ENCODE measurements around the gene ATP2A1.

ATP2A1 gene

DNA sequence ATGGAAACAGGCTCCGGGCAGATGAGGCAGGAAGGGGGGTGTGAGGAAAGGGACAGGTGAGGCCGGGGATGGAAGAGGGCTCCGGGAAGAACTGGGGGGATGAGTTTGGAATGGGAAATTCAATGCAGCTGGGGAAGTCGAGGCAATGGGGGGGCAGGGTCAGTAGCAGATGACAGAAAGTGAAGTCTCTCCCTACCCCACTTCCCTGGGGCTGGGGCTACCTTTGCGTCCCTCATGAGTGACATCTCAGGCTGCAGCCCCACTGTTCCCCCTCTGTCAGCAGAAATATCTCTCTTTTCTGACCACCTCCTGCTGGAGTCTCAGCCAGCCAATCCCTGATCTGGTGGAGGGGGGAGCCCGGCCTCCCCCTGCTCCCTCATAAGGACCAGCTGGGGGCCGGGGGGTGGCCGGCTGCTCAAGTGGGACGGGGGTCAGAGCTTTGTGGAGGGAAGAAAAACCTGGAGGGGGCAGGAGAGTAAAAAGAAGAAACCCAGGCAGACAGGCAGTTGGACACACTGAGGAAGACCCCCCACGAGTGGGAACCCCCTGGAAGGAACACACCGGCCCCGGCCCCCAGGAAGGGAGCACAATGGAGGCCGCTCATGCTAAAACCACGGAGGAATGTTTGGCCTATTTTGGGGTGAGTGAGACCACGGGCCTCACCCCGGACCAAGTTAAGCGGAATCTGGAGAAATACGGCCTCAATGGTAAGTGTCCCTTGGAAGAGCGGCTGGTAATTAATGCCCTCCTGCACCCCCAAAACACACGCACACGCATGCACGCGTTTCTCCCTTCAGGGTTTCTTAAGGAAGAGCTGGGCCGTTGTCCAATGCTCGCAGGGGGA, at the start of gene ATP2A1:
TSS of gene ATP2A1 (plus strand) at position 406 of the 844 bp plus-strand sequence. CDS start at position 590, 184 bp downstream.
- DNase-seq = no peak

DNA sequence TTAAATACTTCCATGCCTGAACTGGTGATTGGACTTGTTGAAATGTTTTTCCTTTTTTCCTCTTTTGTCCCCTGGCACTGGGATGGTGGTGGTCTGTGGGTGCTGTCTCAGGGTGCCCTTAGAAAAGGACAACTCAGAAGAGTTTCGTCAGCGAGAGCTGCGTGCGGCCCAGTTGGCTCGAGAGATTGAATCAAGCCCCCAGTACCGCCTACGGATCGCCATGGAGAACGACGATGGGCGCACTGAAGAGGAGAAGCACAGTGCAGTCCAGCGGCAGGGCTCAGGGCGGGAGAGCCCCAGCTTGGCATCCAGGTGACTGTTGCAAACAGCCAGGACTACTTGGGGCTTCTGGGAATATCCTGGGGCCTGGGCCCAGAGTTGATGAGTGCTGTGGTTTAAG, 48.5 kb upstream of the ATP2A1 start:
- no peak for DNase-seq

DNA sequence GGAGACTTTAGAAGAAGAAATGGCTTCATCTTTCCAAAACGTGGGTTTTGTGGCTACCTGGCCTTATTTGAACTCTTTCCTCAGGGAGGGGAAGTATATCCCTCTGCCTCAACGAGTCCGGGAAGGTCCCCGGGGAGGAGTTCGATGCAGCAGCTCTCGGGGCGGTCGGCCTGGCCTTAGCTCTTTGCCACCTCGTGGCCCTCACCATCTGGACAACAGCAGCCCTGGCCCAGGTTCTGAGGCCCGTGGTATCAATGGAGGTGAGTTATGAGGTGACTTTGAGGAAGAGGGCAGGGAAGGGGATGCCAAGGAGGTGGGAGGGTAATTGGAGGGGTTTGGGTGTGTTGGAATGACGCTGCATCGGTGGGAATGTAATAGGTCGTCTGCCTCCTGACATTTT, 47.8 kb upstream of the ATP2A1 start:
- no peak for DNase-seq

DNA sequence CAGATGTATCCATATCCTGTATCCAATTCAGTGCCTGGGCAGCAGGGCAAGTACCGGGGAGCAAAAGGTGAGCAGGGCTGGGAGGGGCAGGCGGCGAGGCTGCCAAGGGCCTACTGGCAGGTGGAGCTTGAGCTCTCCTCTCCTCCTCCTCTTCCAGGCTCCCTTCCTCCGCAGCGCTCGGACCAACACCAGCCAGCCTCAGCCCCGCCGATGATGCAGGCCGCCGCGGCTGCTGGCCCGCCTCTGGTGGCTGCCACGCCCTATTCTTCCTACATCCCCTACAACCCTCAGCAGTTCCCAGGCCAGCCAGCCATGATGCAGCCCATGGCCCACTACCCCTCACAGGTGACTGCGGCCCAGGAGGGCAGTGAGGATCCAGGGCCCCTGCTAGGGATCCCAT, 43.9 kb upstream of the ATP2A1 start:
- no peak for DNase-seq

DNA sequence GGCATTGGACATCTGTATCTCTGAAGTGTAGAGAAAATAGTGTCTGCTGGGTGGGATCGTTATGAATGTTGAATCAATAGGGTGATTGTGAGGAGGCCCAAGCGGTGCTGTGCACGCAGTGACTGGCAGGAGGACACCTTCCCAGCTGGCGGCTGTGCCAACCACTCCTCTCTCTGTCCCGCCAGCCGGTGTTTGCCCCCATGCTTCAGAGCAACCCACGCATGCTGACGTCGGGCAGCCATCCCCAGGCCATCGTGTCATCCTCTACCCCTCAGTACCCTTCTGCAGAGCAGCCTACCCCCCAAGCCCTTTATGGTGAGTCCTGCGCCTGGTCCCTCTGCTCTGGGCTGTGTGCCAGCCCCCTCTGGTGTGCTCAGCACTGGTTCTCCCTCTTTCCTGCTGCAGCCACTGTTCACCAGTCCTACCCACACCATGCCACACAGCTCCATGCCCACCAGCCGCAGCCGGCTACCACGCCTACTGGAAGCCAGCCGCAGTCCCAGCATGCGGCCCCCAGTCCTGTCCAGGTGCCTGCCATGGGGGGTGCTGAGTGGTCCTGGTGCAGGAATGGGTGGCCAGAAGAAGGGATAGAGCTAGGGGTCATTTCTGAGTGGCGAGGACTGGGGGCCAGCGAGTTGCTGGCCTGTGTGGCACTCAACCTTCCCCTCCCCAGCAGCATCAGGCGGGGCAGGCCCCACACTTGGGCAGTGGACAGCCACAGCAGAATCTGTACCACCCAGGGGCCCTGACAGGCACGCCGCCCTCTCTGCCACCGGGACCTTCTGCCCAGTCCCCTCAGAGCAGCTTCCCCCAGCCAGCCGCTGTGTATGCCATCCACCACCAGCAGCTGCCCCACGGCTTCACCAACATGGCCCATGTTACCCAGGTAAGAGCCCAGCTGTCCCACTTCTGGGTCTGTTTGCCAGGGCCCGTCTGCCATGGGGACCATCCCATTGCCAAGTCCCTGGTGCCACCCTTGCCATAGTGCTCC, 43.1 kb upstream of the ATP2A1 start:
- no peak for DNase-seq

DNA sequence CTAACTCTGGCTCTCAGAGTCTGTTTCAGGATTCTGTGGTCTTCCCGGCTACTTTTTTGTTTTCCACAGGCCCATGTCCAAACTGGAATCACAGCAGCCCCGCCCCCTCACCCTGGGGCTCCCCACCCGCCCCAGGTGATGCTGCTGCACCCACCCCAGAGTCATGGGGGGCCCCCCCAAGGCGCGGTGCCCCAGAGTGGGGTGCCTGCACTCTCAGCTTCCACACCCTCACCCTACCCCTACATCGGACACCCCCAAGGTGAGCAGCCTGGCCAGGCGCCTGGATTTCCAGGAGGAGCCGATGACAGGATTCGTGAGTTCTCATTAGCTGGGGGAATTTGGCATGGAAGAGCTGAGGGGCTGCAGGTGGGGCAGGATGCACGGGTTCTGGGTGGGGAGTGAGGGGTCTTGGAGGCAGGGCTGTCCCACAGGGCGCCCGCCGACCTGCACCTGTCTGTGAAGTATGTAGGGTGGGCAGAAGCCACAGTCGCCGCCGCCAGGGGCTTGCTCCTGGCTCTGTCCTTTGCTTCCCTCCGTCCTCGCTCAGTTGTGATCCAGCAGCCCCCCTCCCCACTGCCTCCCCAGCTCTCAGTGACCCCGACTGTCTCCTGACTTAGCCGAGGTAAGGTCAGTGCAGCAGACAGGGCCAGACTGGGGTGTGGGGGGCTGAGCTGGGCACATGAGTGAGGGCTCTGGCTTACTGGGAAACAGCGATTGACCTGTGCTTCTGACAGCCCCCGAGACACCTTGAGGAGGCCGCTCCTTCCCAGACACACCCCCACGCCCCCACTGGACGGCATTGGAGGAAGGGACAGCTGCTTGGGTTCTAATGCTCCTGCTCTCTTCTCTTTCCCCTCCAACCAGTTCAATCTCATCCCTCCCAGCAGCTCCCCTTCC, 42.2 kb upstream of the ATP2A1 start:
- no peak for DNase-seq

DNA sequence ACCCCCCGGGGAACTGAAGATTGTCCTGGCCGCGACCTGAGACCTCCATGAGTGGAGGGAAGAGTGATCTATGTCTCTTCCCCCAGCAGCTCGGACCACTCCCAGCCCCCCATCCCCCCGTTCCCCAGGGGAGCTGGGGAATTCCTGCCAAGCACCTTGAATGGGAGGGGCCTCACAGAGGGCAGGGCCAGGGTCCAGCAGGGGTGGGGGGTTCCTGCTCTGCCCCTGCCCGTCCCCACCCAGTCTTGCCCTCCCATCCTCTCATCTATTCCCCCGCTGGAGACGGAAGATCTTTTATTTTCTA, 41.6 kb upstream of the ATP2A1 start:
- DNase-seq = no peak

DNA sequence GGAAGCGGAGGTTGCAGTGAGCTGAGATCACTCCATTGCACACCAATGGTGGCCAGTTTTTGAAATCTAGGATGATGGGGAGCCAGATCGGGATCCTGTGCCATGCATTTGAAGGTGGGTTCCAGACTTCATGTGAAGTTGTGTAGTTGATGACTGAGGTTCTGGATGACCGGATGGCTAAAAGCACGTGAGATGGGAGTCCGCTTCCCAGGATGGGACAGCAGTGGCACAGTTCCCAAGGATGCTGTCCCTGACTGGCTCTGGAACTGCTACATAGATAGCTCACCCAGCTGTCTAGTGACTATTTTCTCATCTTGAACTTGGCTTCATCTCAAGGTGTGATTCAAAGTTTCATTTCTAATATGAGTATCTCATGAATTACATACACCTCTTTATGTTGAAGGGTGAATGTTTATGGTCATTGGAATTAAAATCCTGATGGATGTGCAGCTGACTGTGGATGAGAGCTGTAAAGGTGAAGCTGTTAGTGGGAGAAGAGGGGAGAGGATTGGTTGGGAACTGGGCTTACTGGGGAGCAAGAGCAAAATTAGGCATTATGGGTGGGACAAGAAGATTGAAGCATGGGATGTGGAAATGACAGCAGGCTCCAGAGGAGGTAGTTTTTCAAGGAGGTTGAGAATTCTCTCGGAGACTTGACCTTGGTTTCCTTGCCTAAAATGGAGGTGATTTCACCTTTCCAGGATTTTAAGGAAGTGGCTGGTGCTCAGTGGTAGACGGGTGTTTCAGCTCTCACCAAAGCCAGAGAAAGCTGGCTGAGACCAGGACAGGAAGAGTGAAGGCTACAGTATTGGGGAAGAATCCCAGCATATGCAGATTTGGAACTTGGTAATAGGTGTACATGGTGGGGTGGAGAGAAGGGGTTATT, 40.4 kb upstream of the ATP2A1 start:
- DNase-seq = no peak

DNA sequence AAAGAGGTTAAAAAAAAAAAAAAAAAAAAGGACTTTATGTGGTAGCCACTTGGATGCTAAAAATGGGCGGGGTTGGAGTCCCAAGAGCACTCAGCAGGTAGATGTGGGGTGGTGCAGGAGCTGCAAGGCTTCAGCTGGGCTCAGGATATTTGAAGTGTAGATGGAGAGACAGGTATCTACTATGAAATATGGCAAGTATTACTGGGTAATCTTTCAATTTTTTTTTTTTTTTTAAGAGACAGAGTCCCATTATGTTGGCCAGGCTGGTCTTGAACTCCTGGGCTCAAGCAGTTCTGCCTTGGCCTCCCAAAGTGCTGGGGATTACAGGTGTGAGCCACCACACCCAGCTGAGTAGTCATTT, 39.8 kb upstream of the ATP2A1 start:
- DNase-seq = no peak

DNA sequence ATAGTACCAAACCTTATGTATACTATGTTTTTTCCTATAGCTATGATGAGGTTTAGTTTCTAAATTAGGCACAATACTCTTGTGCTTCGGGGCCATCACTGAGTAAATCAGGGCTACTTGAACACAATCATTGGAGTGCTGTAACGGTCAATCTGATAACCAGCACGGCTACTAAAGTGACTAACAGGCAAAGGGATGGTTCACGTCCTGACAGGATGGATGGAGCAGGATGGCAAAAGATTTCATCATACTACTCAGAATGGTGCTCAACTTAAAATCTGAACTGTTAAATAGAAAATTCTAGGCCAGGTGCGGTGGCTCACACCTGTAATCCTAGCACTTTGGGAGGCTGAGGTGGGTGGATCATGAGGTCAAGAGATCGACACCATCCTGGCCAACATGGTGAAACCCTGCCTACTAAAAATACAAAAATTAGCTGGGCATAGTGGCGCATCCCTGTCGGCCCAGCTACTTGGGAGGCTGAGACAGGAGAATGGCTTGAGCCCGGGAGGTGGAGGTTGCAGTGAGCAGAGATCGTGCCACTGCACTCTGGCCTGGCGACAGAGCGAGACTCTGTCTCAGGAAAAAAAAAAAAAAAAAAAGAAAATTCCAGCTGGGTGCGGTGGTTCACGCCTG, 39.2 kb upstream of the ATP2A1 start:
- DNase-seq = no peak

DNA sequence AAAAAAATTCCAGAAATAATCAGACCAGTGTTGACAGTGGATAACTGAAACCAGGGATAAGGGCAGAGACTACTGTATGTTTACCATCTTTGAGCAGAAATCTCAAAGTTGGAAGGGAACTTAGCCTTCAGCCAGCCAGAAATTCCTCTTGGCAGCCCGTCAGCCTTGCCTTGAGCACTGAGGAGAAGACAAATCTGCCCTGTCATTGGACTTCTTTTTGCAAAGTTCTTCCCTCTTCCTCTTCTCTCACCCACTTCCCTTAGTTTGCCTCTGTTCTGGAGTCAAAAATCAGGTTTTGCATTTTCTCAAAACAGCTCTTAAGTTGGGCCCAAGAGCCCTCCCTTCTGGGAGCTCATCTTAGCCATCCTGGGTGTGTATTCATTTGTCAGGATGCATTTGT, 38.4 kb upstream of the ATP2A1 start:
- no peak for DNase-seq

DNA sequence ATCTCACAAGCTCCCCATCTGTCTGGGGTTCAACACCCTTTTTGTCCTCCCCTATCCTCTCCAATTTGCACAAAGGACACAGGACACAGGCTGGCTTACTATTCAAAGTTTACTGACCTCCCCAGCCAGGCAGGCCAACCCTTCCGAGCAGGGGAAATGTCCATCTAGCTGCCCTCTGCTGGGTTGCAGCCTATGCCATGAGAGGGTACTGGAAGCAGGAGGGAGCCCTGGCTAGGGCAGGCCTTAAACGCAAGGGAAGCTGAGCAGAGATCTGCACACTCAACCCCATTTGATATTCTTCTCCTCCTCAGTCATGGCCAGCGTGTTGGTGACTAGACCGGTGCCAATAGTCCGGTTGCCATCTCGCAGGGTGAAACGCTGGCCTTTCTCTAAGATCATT, 35.6 kb upstream of the ATP2A1 start:
- no peak for DNase-seq

DNA sequence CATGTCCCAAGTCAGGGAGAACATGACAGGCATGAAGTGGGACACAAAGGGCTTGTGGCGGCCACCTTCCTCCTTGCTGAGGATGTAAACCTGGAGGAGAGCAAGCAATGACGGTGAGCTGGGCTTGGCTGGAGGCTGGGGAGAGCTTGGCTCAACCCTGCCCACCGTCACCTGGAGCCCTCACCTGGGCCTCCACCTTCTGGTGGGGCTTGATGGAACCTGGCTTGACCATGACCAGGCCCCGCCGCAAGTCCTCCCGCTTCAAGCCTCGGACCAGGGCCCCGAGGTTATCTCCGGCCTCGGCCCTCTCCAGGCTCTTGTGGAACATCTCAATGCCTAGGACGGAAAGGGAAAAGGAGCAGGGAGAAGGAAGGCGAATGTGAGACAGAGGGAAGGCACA, 34.5 kb upstream of the ATP2A1 start:
- DNase-seq = no peak

DNA sequence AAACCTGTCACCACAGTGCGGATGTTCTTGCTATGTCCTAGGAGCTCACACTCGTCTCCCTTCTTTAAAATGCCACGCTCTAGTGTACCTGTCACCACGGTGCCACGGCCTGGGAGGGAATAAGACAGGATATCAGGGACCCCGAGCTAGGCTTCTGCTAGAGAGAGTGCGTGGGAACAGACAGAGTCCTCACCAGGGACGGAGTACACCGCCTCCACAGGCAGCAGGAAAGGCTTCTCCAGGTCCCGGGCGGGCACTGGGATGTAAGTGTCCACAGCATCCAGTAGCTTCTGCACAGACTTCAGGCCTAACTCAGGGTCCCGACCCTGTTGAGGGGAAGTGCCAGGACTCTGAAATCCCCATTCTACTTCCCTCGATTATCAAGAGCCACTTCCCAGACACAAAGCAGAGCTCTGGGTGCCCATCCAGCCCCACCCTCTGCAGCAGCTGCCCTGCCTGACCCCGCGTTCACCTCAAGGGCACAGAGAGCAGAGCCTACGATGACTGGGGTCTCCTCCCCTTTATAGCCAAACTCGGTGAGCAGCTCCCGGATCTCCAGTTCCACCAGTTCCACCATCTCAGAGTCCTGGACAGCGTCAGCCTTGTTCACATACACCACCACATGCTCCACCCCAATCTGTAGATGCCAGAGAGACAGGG, 33.9 kb upstream of the ATP2A1 start:
- DNase-seq = no peak

DNA sequence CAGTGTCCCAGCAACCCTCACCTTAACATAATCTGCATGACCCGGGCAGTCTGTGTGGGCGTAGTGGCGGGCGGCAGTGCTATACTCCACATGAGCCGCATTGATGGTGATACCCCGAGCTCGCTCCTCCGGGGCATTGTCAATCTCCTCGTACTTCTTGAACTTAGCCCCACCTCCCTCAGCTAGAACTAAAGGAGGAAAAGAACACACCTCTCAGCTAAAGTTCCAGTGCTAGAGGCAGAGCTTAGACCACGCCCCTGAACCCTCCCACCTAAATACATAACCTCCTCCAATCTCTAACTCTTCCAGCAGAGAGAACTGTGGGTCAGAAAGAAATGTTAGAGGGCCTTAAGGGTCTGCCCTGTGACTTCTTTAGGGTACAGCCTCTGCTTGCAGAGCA, 33.0 kb upstream of the ATP2A1 start:
- peak; percentile 61 for DNase-seq

DNA sequence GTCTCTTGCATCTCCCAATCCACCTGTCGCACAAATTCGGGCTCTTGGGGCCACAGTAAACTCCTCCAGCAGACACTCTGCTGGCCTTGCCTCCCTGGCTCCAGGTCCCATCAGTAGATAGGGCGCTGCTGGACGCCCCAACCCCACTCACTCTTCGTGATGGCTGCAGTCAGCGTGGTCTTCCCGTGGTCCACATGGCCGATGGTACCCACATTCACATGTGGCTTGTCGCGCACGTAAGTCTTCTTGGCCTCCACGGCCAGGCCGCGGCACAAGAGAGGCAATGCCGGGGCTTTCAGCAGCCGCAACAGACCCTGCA, 32.6 kb upstream of the ATP2A1 start:
- no peak for DNase-seq

DNA sequence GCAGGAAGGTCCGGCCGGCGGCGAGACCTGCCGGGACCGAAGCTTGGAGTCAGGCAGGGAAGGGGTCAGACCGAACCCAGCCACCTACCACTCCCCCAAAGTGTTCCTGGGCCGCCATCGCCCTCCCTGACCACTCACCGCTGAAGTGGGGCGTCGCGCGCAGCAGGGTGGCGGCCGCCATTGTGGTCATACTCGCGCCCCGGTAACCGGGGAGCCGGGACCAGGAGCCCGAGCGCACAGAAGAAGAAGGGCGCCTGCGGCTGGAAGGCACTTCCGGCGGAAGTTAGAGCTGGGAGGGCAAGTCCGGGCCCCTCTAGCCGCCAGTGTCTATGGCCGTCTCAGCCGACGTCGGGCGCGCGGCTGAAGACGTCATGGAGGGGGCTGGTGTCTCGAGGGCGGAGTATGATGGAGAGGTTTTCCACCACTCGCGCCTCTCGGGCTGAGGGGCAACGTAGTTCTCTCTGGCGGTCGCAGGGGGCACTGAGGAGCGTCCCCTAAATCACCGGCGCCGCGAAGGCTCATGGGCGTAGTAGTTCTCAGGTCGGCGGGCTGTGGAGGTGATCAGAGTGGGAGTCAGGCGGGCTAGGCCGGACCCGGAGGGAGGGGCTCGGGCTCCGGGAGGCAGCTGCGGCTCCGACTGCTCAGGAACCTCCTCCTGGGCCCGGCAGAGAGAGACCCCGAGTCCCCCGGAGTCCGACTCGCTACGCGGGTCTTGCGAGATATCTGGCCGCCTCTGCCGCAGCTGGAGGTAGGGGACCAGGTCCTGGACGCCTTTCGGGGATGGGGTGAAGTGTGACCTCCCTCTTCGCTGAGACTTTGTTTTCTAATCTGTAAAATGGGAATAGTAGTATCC, 32.0 kb upstream of the ATP2A1 start, which contains the start of gene TUFM:
TSS of gene TUFM (minus strand) at position 269 of the 853 bp plus-strand sequence. CDS start at position 190, 79 bp downstream.
- DNase-seq = peak; percentile 98

DNA sequence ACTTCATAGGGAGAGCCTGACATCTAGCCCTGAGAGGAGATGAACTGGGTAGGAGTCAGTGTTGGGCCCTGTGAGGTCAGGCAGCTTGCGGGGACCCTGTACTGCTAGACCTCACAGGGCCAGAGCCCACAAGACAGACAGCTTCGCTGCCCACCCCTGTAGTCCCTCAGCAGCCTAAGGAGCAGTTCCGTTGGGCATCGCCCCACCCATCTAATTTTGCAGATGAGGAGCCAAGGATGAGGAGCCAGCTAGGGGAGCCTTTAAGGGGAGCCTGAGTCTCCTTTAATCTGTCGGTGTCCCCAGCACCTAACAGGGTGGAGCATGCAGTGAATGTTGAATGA, 31.4 kb upstream of the ATP2A1 start:
- DNase-seq = no peak

DNA sequence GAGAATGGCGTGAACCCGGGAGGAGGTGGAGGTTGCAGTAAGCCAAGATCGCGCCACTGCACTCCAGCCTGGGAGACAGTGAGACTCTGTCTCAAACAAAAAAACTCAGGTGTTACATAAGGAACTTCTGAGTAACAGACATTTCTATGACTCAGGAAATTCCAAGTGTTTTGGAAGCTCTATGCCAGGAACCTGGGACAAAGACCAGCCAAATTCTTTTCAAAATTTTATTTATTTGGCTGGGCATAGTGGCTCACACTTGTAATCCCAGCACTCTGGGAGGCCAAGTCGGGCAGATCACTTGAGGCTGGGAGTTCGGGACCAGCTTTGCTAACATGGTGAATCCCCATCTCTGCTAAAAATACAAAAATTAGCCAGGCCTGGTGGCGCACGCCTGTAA, 19.9 kb upstream of the ATP2A1 start:
- no peak for DNase-seq

DNA sequence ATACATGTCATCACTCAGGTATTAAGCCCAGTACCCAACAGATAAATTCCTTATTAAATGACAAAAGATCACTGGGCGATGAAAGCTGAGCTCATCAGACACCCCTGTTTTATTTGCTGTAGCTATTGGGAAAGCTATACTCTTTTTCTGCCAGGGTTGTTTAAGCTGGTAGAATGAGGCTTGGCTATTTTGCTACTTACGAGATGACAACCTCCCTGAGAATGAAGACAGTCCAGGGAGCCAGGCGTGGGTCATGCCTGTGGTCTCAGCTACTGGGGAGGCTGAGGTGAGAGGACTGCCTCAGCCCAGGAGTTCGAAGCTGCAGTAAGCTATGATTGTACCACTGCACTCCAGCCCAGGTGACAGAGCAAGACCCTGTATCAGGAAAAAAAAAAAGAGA, 19.0 kb upstream of the ATP2A1 start:
- no peak for DNase-seq

Measured in NCI-H510A treated with DMSO at 0.1 percent for 48 hours (cell line).